ENCODE data around the gene ZNF507. TPM values are rescaled to one million over a fixed set of nuclear protein-coding genes. Genes with fewer than 3 reads are reported as not detected.
A peak's percentile ranks its signal among the peaks of the same experiment; 100 is the strongest.

ZNF507 gene
- total RNA-seq, 1 donor from 2014 or later, result 22.4 TPM

DNA sequence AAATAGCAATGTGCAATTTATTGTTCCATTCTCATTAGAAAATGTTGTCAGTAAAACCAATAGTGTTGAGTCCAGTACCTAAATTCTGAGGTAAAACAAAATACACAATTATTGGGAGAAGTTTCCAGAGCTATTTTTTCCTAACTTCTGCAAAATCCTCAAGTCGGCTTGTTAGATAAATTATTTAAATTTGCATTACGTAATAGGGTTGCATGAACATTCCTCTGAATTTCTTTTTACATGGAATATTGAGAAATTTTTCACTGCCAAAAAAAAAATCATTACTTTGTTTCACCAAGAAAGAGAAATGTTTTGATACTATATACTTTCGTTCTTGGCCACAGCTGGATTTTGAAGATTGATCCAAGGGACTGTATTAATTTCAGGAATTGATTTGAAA lies 1.5 kb downstream of the ZNF507 start:
- peaks cover 13% of the 10 kb centered on the region for H3K4me1 Mint-ChIP-seq
- H3K79me2 ChIP-seq (ENCODE audit: low read depth), result peaks cover 58% of the 10 kb centered on the region
- no peaks in the 10 kb centered on the region for H3K27me3 ChIP-seq
- TF ChIP-seq EZH2 (IDR thresholded peaks at IDR 0.05) (no peak), EZH2phosphoT487 (IDR thresholded peaks at IDR 0.05) (no peak)
- TF ChIP-seq, protein P1, sequence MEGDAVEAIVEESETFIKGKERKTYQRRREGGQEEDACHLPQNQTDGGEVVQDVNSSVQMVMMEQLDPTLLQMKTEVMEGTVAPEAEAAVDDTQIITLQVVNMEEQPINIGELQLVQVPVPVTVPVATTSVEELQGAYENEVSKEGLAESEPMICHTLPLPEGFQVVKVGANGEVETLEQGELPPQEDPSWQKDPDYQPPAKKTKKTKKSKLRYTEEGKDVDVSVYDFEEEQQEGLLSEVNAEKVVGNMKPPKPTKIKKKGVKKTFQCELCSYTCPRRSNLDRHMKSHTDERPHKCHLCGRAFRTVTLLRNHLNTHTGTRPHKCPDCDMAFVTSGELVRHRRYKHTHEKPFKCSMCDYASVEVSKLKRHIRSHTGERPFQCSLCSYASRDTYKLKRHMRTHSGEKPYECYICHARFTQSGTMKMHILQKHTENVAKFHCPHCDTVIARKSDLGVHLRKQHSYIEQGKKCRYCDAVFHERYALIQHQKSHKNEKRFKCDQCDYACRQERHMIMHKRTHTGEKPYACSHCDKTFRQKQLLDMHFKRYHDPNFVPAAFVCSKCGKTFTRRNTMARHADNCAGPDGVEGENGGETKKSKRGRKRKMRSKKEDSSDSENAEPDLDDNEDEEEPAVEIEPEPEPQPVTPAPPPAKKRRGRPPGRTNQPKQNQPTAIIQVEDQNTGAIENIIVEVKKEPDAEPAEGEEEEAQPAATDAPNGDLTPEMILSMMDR (IDR thresholded peaks at IDR 0.05), result no peak
- H3K27me3 Mint-ChIP-seq (ENCODE audit: insufficient read depth, low read depth), result no peaks in the 10 kb centered on the region
- H3K9me3 Mint-ChIP-seq, result peaks cover 5% of the 10 kb centered on the region
- H3K9ac ChIP-seq, result peak overlapping the region; percentile 96
- H3K36me3 ChIP-seq, result peaks cover 12% of the 10 kb centered on the region
- no peaks in the 10 kb centered on the region for H3K9me3 ChIP-seq (ENCODE audit: low read depth)
- DNase-seq (ENCODE audit: low spot score), result no peak
- H3K4me2 ChIP-seq, result peak overlapping the region; percentile 98
- H3K4me3 Mint-ChIP-seq, result peak overlapping the region; percentile 97
- H3K36me3 Mint-ChIP-seq, result peaks cover 5% of the 10 kb centered on the region
- no peaks in the 10 kb centered on the region for H3F3A ChIP-seq (ENCODE audit: low read depth)
- H3K4me1 ChIP-seq, result peaks cover 9% of the 10 kb centered on the region
- no peak overlapping the region for H3K27ac ChIP-seq
- H3K4me3 ChIP-seq, result peak overlapping the region; percentile 96
- no peaks in the 10 kb centered on the region for H4K20me1 ChIP-seq (ENCODE audit: low read depth)
- no peak overlapping the region for H3K27ac Mint-ChIP-seq
- H2AFZ ChIP-seq (replicated peaks), result no peak overlapping the region

DNA sequence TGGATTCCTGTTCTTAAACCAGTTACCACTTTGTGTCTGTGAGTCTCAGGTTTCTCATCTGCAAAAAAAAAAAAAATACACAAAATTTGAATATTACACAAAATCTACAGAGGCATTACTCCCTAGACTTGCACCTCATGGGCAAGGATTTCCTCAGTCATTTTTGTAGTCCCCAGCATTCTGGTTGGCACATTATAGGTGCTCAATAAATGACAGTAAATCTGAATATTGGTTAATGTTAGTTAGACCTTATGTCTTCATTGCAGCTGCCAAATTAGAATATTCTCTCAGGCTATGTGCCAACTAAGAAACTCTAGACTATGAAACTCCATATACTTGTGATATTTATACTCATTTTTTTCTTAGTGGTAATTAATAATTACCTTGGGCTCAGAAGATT lies 2.2 kb downstream of the ZNF507 start:
- Mint-ChIP-seq H3K4me3 (peak overlapping the region; percentile 97), H3K9me3 (peaks cover 5% of the 10 kb centered on the region), H3K4me1 (peaks cover 13% of the 10 kb centered on the region), H3K36me3 (peaks cover 9% of the 10 kb centered on the region), H3K27me3 (ENCODE audit: insufficient read depth, low read depth) (no peaks in the 10 kb centered on the region), H3K27ac (no peak overlapping the region)
- Histone ChIP-seq H3K4me2 (peak overlapping the region; percentile 98), H3K4me1 (peaks cover 9% of the 10 kb centered on the region), H3K4me3 (no peak overlapping the region), H3K27me3 (no peaks in the 10 kb centered on the region), H3K36me3 (peaks cover 12% of the 10 kb centered on the region), H3K27ac (no peak overlapping the region), H3K9me3 (ENCODE audit: low read depth) (no peaks in the 10 kb centered on the region), H4K20me1 (ENCODE audit: low read depth) (no peaks in the 10 kb centered on the region), H3K79me2 (ENCODE audit: low read depth) (peaks cover 65% of the 10 kb centered on the region), H3F3A (ENCODE audit: low read depth) (no peaks in the 10 kb centered on the region), H2AFZ (replicated peaks) (no peak overlapping the region), H3K9ac (no peak overlapping the region)
- DNase-seq (ENCODE audit: low spot score), result no peak
- TF ChIP-seq, protein P1 (IDR thresholded peaks at IDR 0.05), result no peak
- TF ChIP-seq EZH2 (IDR thresholded peaks at IDR 0.05), result no peak
- TF ChIP-seq EZH2phosphoT487 (IDR thresholded peaks at IDR 0.05), result no peak

DNA sequence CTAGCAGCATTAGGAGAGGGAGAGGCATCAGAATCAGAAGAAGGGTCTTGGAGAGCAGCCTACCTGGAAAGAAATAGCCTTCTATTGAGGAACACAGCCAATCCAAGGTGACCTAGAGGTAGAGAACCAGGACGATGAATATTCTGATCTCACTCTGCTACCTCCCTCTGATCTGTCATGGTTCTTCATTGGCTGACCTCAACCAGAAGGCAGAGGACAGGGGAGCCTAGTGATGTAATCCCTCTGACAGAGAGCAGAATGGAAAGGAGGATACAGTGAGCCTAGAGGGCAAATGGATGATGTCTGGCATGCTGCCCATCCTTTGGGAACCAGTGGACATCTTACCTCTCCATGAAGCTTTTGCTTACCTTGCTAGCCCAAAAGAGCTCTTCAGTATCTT lies 3.6 kb downstream of the ZNF507 start:
- H2AFZ ChIP-seq (replicated peaks), result no peak overlapping the region
- peaks cover 2% of the 10 kb centered on the region for H4K20me1 ChIP-seq (ENCODE audit: low read depth)
- no peak for DNase-seq (ENCODE audit: low spot score)
- peaks cover 65% of the 10 kb centered on the region for H3K79me2 ChIP-seq (ENCODE audit: low read depth)
- no peak overlapping the region for H3K4me3 ChIP-seq
- H3K27me3 ChIP-seq, result no peaks in the 10 kb centered on the region
- no peaks in the 10 kb centered on the region for H3F3A ChIP-seq (ENCODE audit: low read depth)
- Mint-ChIP-seq H3K36me3 (peaks cover 23% of the 10 kb centered on the region), H3K27me3 (ENCODE audit: insufficient read depth, low read depth) (no peaks in the 10 kb centered on the region), H3K4me1 (peaks cover 13% of the 10 kb centered on the region), H3K4me3 (no peak overlapping the region), H3K9me3 (peaks cover 3% of the 10 kb centered on the region), H3K27ac (no peak overlapping the region)
- no peaks in the 10 kb centered on the region for H3K9me3 ChIP-seq (ENCODE audit: low read depth)
- TF ChIP-seq, protein P1 (IDR thresholded peaks at IDR 0.05), result no peak
- no peak overlapping the region for H3K4me2 ChIP-seq
- H3K36me3 ChIP-seq, result peaks cover 12% of the 10 kb centered on the region
- H3K4me1 ChIP-seq, result peaks cover 9% of the 10 kb centered on the region
- no peak overlapping the region for H3K9ac ChIP-seq
- H3K27ac ChIP-seq, result no peak overlapping the region
